Measurements from ENCODE around the gene KRTAP7-1.

The KRTAP7-1 gene

DNA sequence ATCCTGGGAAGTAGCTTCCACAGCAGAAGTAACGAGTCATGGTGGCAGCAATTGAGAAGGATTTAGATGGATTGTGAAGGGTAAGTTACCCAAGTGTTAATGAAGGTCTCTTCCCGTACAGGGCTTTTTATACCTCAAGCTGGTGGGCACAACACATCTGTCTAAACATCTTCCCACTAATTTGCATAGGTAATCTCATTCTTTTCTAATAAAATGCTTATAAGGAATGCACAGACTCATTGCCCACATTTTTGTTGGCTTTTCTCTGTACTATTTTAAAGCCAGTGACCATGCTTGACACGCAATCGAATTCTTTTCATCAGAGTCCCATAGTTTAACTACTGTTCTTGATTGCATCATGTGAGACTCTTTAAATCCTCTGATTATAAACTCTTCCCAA lies at the start of gene KRTAP7-1:
TSS of gene KRTAP7-1 (minus strand) at position 101 of the 400 bp plus-strand sequence. CDS start at position 40, 61 bp downstream.
- no peak for DNase-seq (ENCODE audit: low read depth in 2 of 2)

GRCh38 chr21:30874526-30874925 lies 45.0 kb upstream of the KRTAP7-1 start:
- no peak for DNase-seq (ENCODE audit: low read depth in 2 of 2)

DNA sequence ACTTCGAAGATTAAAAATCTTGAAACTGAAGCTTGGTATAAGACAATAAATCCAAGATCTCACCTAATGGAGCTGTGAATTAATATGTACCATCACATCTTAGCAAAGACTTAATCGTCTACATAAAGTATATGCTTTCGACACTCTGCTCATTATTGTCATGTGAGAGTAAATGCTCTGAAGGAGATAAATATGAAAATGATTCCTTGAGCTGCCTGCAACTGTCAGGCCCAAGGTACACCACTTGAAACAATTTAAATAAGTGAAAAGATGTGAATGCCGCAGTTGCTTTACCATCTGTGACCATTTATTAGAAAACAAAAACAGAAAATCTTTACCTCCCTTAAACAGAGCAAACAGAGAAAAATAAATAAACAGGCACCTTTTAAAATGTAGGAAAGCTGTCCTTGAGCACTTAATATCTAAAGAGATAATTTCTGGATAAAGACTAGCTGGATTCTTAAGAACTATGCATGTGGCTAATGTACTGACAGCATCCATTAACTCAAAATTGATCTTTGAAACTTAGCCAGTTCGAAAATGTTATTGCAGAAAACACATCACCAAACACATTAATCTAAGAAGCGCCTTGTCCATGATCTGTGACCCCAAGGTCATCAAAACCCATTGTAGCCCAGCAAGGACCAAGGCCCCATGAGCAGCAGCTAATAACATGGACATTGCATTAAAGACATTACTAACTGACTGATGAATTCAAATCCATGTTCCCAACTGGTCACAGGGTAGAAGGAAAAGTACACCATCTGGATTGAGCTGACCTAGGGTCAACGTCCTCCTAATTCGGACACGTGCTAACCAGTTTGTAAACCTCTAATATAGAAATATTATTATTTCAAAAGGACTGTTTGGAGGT lies 18.3 kb upstream of the KRTAP7-1 start:
- no peak for DNase-seq (ENCODE audit: low read depth in 2 of 2)

GRCh38 chr21:30842990-30843389 lies 13.4 kb upstream of the KRTAP7-1 start:
- DNase-seq (ENCODE audit: low read depth in 2 of 2), result no peak

- no peak for DNase-seq (ENCODE audit: low read depth in 2 of 2)
Measured at GRCh38 chr21:30839304-30839703, 9.7 kb upstream of the KRTAP7-1 start.

DNA sequence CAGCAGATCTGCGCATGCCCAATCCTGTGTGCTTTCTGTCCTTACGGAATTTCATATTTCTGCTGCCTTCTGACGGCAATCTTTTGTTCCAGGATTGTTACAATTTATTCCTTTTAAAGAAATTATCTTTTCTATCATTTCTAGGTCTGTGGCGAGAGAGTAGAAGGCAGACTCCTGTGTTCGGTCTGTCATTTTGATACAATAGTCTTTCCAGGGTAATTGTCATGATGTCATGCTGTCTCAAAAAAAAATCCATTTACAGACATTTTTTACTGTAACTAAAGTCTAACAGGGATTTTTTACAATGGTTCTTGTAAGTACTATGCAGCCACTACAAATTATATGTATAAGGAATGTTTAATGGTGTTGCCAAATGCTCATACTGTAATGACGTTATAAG lies 9.0 kb upstream of the KRTAP7-1 start:
- no peak for DNase-seq (ENCODE audit: low read depth in 2 of 2)

DNA sequence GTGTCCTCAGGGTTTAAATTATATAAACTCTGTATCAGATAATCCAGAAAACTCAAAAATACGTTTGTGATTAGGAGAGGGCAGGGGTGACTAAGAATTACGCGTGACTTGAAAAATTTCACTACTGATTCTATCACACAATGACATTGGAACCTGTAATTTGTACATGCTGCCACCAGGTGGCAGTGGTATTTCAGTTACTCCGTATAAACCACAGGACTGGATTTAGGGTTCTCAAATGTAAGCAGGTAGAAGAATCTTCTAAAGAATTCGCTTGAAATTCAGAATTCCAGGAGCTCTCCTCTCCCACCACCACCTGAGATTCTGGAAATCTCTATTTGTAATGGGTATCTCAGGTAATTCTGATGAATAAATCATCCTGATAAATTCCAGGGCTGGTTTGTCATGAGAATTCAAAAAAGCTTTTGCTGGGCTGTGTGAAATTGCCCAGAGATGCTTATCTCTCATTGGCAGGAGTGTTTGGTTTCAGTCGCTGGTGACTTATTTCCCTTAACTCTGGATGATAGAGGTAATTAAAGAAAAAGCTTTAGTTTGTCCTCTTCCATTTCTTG lies 1.7 kb upstream of the KRTAP7-1 start:
- DNase-seq (ENCODE audit: low read depth in 2 of 2), result no peak

DNA sequence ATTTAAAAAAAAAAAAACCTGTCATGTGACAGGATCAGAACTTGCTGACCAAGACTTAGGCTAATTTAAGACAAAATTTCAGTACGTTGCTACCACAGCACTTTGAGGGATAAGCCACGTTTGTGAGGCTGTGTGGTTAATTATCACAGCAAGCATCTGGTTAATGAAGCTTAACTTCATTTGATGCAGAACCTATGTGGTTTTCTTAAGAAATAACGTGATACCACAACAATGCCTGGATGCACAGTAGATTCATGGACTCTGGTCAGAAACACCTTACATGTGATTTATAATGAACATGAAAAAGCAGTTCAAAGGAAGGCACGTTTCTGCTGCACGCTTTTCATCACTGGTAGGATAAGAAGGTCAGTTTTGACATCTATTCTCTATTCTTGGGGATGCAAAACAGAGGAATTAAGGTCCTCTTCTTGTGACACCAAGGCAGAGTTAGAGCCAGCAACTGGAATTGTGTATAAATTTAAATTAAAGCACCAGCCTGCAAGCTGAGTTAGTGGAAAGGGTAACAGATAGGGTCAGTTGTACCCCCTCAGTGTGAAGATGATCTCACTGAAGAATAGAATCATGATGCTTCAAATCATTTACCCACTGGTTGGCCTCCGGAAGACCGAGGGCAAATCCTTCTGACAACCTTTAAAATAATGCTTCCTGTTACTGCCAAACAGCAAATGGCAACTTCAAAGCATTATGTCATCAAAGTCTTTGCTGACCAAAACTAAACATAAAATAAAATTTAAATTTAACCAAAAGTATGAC lies 10.5 kb downstream of the KRTAP7-1 start:
- DNase-seq (ENCODE audit: low read depth in 2 of 2), result no peak

DNA sequence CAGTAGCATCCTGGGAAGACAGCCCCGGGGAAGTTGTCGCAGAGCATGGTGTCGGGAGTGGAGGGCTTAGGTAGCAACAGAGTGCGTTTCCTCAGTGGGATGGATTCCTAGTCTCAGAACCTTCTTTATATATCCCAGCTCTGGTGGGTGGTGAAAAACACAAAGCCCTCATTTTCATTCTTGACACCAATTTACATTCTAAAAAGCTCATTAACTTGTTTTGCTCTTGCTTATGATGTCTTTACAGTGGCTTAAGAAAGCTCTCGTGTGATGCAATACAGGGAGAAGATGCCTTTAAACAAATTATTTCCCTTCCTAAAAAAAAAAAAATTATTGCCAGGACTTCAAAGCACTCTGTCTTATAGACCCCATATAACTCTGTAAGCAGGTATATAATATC lies 16.4 kb downstream of the KRTAP7-1 start, which contains the start of gene KRTAP8-1:
TSS of gene KRTAP8-1 (minus strand) at position 101 of the 400 bp plus-strand sequence. CDS start at position 47, 54 bp downstream.
- no peak for DNase-seq (ENCODE audit: low read depth in 2 of 2)

- no peak for DNase-seq (ENCODE audit: low read depth in 2 of 2)
Measured at GRCh38 chr21:30800605-30801004, 29.0 kb downstream of the KRTAP7-1 start.

DNA sequence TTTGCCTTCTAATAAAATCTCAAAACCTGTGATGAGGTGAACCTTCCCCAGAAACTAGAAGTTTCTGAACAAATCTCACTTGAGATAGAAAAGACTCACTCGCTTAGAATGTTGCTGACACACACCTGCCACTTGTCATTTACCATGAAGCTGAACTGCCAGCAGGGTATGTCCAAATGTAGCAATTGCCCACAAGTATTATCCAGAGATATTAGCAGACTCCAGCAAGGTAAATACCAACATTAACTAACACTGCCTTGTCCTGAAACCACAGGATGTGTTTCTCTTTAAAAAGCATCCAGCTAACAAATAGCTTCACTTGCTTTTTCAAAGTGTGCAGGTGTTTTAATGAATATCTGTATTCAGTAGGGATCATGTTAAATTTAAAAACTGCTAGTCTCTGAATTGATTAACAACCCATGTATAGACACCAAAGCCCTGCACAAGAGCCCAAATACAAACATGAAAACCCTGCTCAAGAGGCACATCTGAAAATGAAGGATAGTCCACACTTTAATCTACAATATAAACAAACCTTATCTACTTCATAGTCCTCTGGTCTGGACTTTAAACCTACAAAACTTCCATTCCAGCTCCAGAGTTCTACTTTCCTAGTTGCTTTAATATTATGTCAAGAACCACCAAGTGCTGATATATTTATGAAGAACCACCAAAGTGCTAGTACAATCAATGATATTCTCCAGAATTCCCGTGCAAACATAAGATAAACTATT lies 35.8 kb downstream of the KRTAP7-1 start:
- DNase-seq (ENCODE audit: low read depth in 2 of 2), result no peak

DNA sequence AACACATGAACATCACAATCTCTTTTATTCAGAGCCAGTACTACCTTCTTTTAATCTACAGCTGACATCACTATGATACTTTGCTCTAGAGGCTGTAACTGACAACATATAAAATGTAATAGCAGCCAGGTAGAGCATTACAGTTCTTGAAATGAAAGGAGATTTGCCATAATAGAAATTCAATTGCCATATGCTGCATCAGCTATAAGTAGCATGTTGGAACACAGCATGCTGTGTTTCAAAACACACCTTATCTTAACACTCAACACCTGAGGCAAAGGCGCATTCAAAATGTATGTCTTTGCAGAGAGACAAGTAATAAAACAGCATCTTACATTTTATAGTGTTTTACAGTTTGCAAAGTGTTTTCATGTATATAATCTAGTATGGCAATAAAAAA lies 50.3 kb downstream of the KRTAP7-1 start:
- DNase-seq (ENCODE audit: low read depth in 2 of 2), result no peak
